ENCODE results near the gene NAT8. TPM values are rescaled to one million over a fixed set of nuclear protein-coding genes. Genes with fewer than 3 reads are reported as not detected.
"Not testable (repeated sequence)": the region's sequence is repeated elsewhere in the genome, so short reads cannot be mapped to it uniquely, and the experiment has no call there.

Gene NAT8
- total and polyA plus RNA-seq, 2 of the 8 experiments (the other 6 are each of a cell fraction or from before 2014, with no cell fraction given) = not detected

DNA sequence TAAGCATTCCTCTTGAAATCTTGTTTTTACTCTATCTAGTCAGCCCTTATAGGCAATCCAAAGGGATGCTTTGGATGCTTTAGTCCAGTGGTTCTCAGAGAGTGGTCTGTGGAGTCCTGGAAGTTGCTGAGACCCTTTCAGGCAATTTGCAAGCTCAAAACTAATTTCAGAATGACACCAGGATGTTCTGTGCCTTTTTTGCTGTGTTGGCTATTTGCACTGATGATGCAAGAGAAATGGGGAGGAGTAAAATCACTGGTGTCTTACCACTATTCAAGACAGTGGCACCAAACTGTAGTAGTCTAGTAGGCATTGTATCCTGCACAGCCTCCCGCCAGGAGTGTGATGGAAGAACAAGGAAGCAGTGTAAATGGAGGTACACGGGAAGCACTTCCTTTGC is 37.6 kb downstream of the NAT8 start:
- H3K4me1 ChIP-seq (replicated peaks in 1 of 4; ENCODE audit: control insufficient read depth in 3 of 4, insufficient read depth in 4 of 4, low read length in 3 of 4); H3K4ac ChIP-seq (replicated peaks; ENCODE audit: insufficient read length, low read depth, low read length); DNase-seq (ENCODE audit: low read depth in 1 of 2, low spot score in 2 of 2); H3K79me2 ChIP-seq (ENCODE audit: control insufficient read depth in 1 of 2, insufficient read depth in 2 of 2, low read length in 2 of 2); H4K8ac ChIP-seq (ENCODE audit: extremely low read depth, insufficient read depth, low read length); H2BK5ac ChIP-seq (ENCODE audit: low read depth, low read length); H3K14ac ChIP-seq (ENCODE audit: insufficient read length); H3K36me3 ChIP-seq (ENCODE audit: control insufficient read depth in 2 of 4, insufficient read depth in 4 of 4, low read length in 3 of 4); H3K79me1 ChIP-seq (ENCODE audit: low read depth, low read length); H3K4me3 ChIP-seq (ENCODE audit: extremely low read depth in 1 of 4, insufficient read depth in 2 of 4, low read depth in 3 of 4, low read length in 4 of 4); H3K27ac ChIP-seq (ENCODE audit: low read depth, low read length); H2BK20ac ChIP-seq (ENCODE audit: low read length); H3K23ac ChIP-seq (ENCODE audit: insufficient read length); CTCF ChIA-PET (ENCODE audit: partially characterized antibody); H4K20me1 ChIP-seq (replicated peaks in 1 of 2; ENCODE audit: control insufficient read depth in 1 of 2, insufficient read depth in 2 of 2, low read length in 2 of 2); H3K18ac ChIP-seq (ENCODE audit: extremely low read depth, low read length); H2AFZ ChIP-seq (ENCODE audit: low read length); H3K9me3 ChIP-seq (ENCODE audit: insufficient read depth in 2 of 2, low read depth in 1 of 2, low read length in 1 of 2); H2BK15ac ChIP-seq (ENCODE audit: low read length); H4K91ac ChIP-seq (replicated peaks; ENCODE audit: insufficient read length, low read length); H4K5ac ChIP-seq (ENCODE audit: insufficient read length, low read depth, low read length); H2BK120ac ChIP-seq (replicated peaks; ENCODE audit: low read depth, low read length); H3K4me2 ChIP-seq (ENCODE audit: insufficient read depth in 1 of 2, low read depth in 2 of 2, low read length in 2 of 2); H2AK5ac ChIP-seq (ENCODE audit: low read depth, low read length); H3K9ac ChIP-seq (replicated peaks in 1 of 4; ENCODE audit: extremely low read depth in 1 of 4, low read depth in 3 of 4, low read length in 3 of 4); POLR2A ChIA-PET (ENCODE audit: partially characterized antibody); H3K23me2 ChIP-seq (ENCODE audit: low read depth, low read length); H3K27me3 ChIP-seq (replicated peaks in 1 of 4; ENCODE audit: control insufficient read depth in 3 of 4, extremely low read depth in 1 of 4, insufficient read depth in 3 of 4, low read length in 3 of 4); FAIRE-seq; H3K56ac ChIP-seq (replicated peaks; ENCODE audit: insufficient read length, low read depth, low read length); H2BK12ac ChIP-seq (ENCODE audit: low read depth, low read length): not testable (repeated sequence)
- WGBS, 2 experiments (ENCODE audit: extremely low coverage in 1 of 2, insufficient coverage in 1 of 2, insufficient read length in 1 of 2, insufficient replicate concordance in 2 of 2, low coverage in 1 of 2, low lambda C conversion rate in 2 of 2, missing lambda C conversion rate in 1 of 2) = 88% methylated on average over 2 of the region's 2 CpGs; no CpG with 5 or more reads in 1 of the 2 experiments

DNA sequence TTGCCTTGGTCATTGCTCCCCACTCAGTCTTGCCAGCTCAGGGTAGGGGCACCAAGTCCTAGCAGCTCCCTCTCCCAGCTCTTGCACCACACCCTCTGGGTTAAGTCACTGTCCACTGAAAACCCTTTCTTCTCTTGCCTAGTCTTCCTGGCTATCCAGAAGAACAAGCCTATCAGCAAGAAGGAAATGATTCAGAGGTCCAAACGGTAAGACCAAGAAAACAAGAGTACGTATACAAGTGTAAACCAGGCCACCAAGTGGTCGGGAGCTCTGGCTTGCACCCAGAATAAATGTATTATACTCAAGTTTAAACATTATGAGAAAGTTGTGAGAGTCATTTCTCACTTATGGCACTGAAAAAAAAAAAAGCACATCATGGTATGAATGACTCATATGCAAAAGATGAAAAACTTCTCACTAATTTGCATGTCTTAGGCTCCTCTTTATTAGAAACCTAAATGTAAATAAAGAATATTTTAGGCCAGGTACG is 39.1 kb downstream of the NAT8 start:
- H4K8ac ChIP-seq (ENCODE audit: extremely low read depth, insufficient read depth, low read length); H3K14ac ChIP-seq (ENCODE audit: insufficient read length); H3K23ac ChIP-seq (ENCODE audit: insufficient read length); H4K91ac ChIP-seq (replicated peaks; ENCODE audit: insufficient read length, low read length); H4K5ac ChIP-seq (ENCODE audit: insufficient read length, low read depth, low read length); H3K27ac ChIP-seq (ENCODE audit: low read depth, low read length); H4K20me1 ChIP-seq (replicated peaks in 1 of 2; ENCODE audit: control insufficient read depth in 1 of 2, insufficient read depth in 2 of 2, low read length in 2 of 2); H2BK15ac ChIP-seq (ENCODE audit: low read length); H2AFZ ChIP-seq (ENCODE audit: low read length); H3K4me3 ChIP-seq (ENCODE audit: extremely low read depth in 1 of 4, insufficient read depth in 2 of 4, low read depth in 3 of 4, low read length in 4 of 4); H3K4me2 ChIP-seq (ENCODE audit: insufficient read depth in 1 of 2, low read depth in 2 of 2, low read length in 2 of 2); H2BK5ac ChIP-seq (ENCODE audit: low read depth, low read length); H3K79me2 ChIP-seq (ENCODE audit: control insufficient read depth in 1 of 2, insufficient read depth in 2 of 2, low read length in 2 of 2); H2BK20ac ChIP-seq (ENCODE audit: low read length); H3K23me2 ChIP-seq (ENCODE audit: low read depth, low read length); DNase-seq (ENCODE audit: low read depth in 1 of 2, low spot score in 2 of 2); H3K56ac ChIP-seq (replicated peaks; ENCODE audit: insufficient read length, low read depth, low read length); H2BK12ac ChIP-seq (ENCODE audit: low read depth, low read length); H3K18ac ChIP-seq (ENCODE audit: extremely low read depth, low read length); H2BK120ac ChIP-seq (replicated peaks; ENCODE audit: low read depth, low read length); H3K9ac ChIP-seq (replicated peaks in 1 of 4; ENCODE audit: extremely low read depth in 1 of 4, low read depth in 3 of 4, low read length in 3 of 4); H3K36me3 ChIP-seq (ENCODE audit: control insufficient read depth in 2 of 4, insufficient read depth in 4 of 4, low read length in 3 of 4); H3K4ac ChIP-seq (replicated peaks; ENCODE audit: insufficient read length, low read depth, low read length); H3K9me3 ChIP-seq (ENCODE audit: insufficient read depth in 2 of 2, low read depth in 1 of 2, low read length in 1 of 2); H2AK5ac ChIP-seq (ENCODE audit: low read depth, low read length); H3K79me1 ChIP-seq (ENCODE audit: low read depth, low read length); H3K27me3 ChIP-seq (replicated peaks in 1 of 4; ENCODE audit: control insufficient read depth in 3 of 4, extremely low read depth in 1 of 4, insufficient read depth in 3 of 4, low read length in 3 of 4); H3K4me1 ChIP-seq (replicated peaks in 1 of 4; ENCODE audit: control insufficient read depth in 3 of 4, insufficient read depth in 4 of 4, low read length in 3 of 4): not testable (repeated sequence)
- WGBS, 2 experiments (ENCODE audit: extremely low coverage in 1 of 2, insufficient coverage in 1 of 2, insufficient read length in 1 of 2, insufficient replicate concordance in 2 of 2, low coverage in 1 of 2, low lambda C conversion rate in 2 of 2, missing lambda C conversion rate in 1 of 2) = 92% methylated on average over 4 of the region's 4 CpGs; no CpG with 5 or more reads in 1 of the 2 experiments
- peak; percentile 28 for FAIRE-seq
- POLR2A ChIA-PET (ENCODE audit: partially characterized antibody) = interaction anchor here (0.6 kb wide), 1 partner anchor 19 kb away, joined by 3 read pairs; no protein-coding TSS in a partner anchor
- CTCF ChIA-PET (ENCODE audit: partially characterized antibody) = interaction anchor here (1.5 kb wide), 1 partner anchor 313 kb away, joined by 3 read pairs; no protein-coding TSS in a partner anchor
